ENCODE results near the gene HMCN2. TPM values are rescaled to one million over a fixed set of nuclear protein-coding genes. Genes with fewer than 3 reads are reported as not detected.

Gene HMCN2
- total RNA-seq, 4 donors from 2014 or later, result 1.8 to 46.7 (median 24.4) TPM

- no peak overlapping the region for H3K4me3 ChIP-seq
- no peaks in the 10 kb centered on the region for H3K4me1 ChIP-seq
- no peaks in the 10 kb centered on the region for H3K27me3 ChIP-seq
- TF ChIP-seq CTCF (IDR thresholded peaks at IDR 0.05) (no peak), POLR2A (IDR thresholded peaks at IDR 0.05) (no peak)
- H3K27ac ChIP-seq, result no peak overlapping the region
- intact Hi-C loops (cut with DNase I; ENCODE audit: low total_unique reads), result loop anchor here (10.0 kb wide), 1 partner anchor 102 kb away; no protein-coding TSS in a partner anchor
- no peaks in the 10 kb centered on the region for H3K9me3 ChIP-seq
- H3K36me3 ChIP-seq, result no peaks in the 10 kb centered on the region
- DNase-seq, result no peak
Observed at GRCh38 chr9:130242270-130243014, 23.1 kb upstream of the HMCN2 start.

- TF ChIP-seq CTCF (IDR thresholded peaks at IDR 0.05) (peak; percentile 88 to 93 (median 90)), POLR2A (IDR thresholded peaks at IDR 0.05) (no peak)
- Histone ChIP-seq H3K27ac (no peak overlapping the region), H3K4me1 (no peaks in the 10 kb centered on the region), H3K36me3 (no peaks in the 10 kb centered on the region), H3K9me3 (no peaks in the 10 kb centered on the region), H3K4me3 (no peak overlapping the region), H3K27me3 (no peaks in the 10 kb centered on the region)
- peak; percentile 78 to 82 for DNase-seq
- intact Hi-C loops (cut with DNase I; ENCODE audit: low total_unique reads), result loop anchor here (10.0 kb wide), 1 partner anchor 102 kb away; no protein-coding TSS in a partner anchor
Observed at GRCh38 chr9:130243015-130243881, 22.3 kb upstream of the HMCN2 start.

- no peaks in the 10 kb centered on the region for H3K36me3 ChIP-seq
- no peak for DNase-seq
- no peaks in the 10 kb centered on the region for H3K9me3 ChIP-seq
- H3K27ac ChIP-seq, result no peak overlapping the region
- intact Hi-C loops (cut with DNase I; ENCODE audit: low total_unique reads), result loop anchor here (10.0 kb wide), 1 partner anchor 101 kb away; no protein-coding TSS in a partner anchor
- no peaks in the 10 kb centered on the region for H3K27me3 ChIP-seq
- H3K4me1 ChIP-seq, result no peaks in the 10 kb centered on the region
- no peak overlapping the region for H3K4me3 ChIP-seq
- TF ChIP-seq POLR2A (IDR thresholded peaks at IDR 0.05) (no peak), CTCF (IDR thresholded peaks at IDR 0.05) (no peak)
Observed at GRCh38 chr9:130243882-130244170, 21.7 kb upstream of the HMCN2 start.

GRCh38 chr9:130244548-130245165 is 20.9 kb upstream of the HMCN2 start:
- H3K36me3 ChIP-seq, result no peaks in the 10 kb centered on the region
- H3K4me1 ChIP-seq, result no peaks in the 10 kb centered on the region
- no peak for DNase-seq
- H3K27ac ChIP-seq, result no peak overlapping the region
- H3K9me3 ChIP-seq, result no peaks in the 10 kb centered on the region
- no peak for TF ChIP-seq CTCF (IDR thresholded peaks at IDR 0.05)
- no peak for TF ChIP-seq POLR2A (IDR thresholded peaks at IDR 0.05)
- no peak overlapping the region for H3K4me3 ChIP-seq
- intact Hi-C loops (cut with DNase I; ENCODE audit: low total_unique reads), result loop anchor here (10.0 kb wide), 1 partner anchor 100 kb away; no protein-coding TSS in a partner anchor
- no peaks in the 10 kb centered on the region for H3K27me3 ChIP-seq

Data from uterus (tissue), 4 donors.